ENCODE data around the gene RMRP.

DNA sequence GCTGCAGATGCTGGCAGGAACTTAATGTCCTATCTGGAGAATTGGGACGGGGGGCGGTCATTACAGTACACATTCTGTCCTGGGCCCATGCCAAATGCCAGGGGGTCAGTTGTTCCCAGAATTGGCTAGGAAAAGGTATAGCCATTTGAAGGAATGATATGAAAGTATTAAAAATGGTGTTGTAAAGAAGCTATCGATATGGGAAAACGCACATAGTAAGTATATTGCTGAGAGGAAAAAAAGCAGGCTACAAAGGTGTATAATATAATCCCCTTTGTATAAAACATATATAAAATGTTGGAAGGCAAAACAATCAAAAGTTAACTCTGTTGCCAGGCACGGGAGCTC is 7.6 kb upstream of the RMRP start:
- TF ChIP-seq CTCF (IDR thresholded peaks at IDR 0.05; ENCODE audit: low read length) (0 out of 2 replicates have a peak, but pooled peaks have one; percentile 5), EZH2 (IDR thresholded peaks at IDR 0.05; ENCODE audit: borderline replicate concordance, low read length) (no peak)

Data from OCI-LY1 (cell line).